Lung (tissue), 12 donors: ENCODE measurements around the gene DFFA. TPM values are rescaled to one million over a fixed set of nuclear protein-coding genes. Genes with fewer than 3 reads are reported as not detected.
"Not testable (repeated sequence)": the region's sequence is repeated elsewhere in the genome, so short reads cannot be mapped to it uniquely, and the experiment has no call there.

Experiments
- ATAC-seq: fragments of 200-7000 bp; cut with Tn5 transposase; one replicate; pipeline ENCODE4 v1.9.1; 2020; ENCODE audit warnings: moderate number of reproducible peaks; ENCODE audit not compliant: insufficient read depth, low FRiP score
- DNase-seq, 3 donors: peaks; one replicate each; pipeline ENCODE4 v3.0.0-alpha.2; 2013 to 2017
- H3K27ac ChIP-seq, 2 donors: one replicate each; pipeline ENCODE4 v1.5.1; 2013; ENCODE audit warnings: mild to moderate bottlenecking in 2 of 2, moderate library complexity in 2 of 2, control low read depth in 1 of 2, inconsistent platforms in 1 of 2, low read depth in 1 of 2, low read length in 1 of 2
- H3K27me3 ChIP-seq, 3 donors: one replicate each; pipeline ENCODE4 v1.5.1; 2013; ENCODE audit warnings: low read length in 2 of 3; ENCODE audit not compliant: control insufficient read depth in 3 of 3, insufficient read depth in 3 of 3
- H3K36me3 ChIP-seq, 4 donors: one replicate each; pipeline ENCODE4 v1.5.1; 2013; ENCODE audit warnings: low read length in 4 of 4, mild to moderate bottlenecking in 1 of 4, moderate library complexity in 1 of 4; ENCODE audit not compliant: control insufficient read depth in 4 of 4, insufficient read depth in 4 of 4
- H3K4me1 ChIP-seq, 5 donors: one replicate each; pipeline ENCODE4 v1.5.1; 2013; ENCODE audit warnings: low read length in 5 of 5, mild to moderate bottlenecking in 2 of 5, moderate library complexity in 1 of 5; ENCODE audit not compliant: control insufficient read depth in 5 of 5, insufficient read depth in 5 of 5
- H3K4me3 ChIP-seq: one replicate; pipeline ENCODE4 v1.5.1; 2013; ENCODE audit warnings: mild to moderate bottlenecking, control low read depth, moderate library complexity
- H3K9ac ChIP-seq, 2 donors: one replicate each; pipeline ENCODE4 v1.5.1; 2013; ENCODE audit warnings: low read length in 2 of 2, control low read depth in 1 of 2; ENCODE audit not compliant: insufficient read depth in 1 of 2
- H3K9me3 ChIP-seq, 4 donors: one replicate each; pipeline ENCODE4 v1.5.1; 2013; ENCODE audit warnings: low read length in 3 of 4, mild to moderate bottlenecking in 1 of 4, moderate library complexity in 1 of 4; ENCODE audit not compliant: control insufficient read depth in 4 of 4, insufficient read depth in 3 of 4
- WGBS, 2 donors: extraction: QIAGEN DNeasy Blood & Tissue Kit; methylation state at CpG; one replicate each; pipeline ENCODE4 v1.1.7; 2013; 5-methylcytosine and 5-hydroxymethylcytosine counted together
- polyA plus RNA-seq, 2 donors: library from polyadenylated mRNA; stranded (reverse); fragments of 200-250 nt; gene quantifications; one replicate each; pipeline ENCODE4 v1.2.1, GENCODE V29; 2013
- total RNA-seq, 2 donors: library from RNA; depleted of rRNA in 1 of 2; stranded (reverse); fragments of >200 nt in 1 of 2; gene quantifications; one replicate each; pipeline ENCODE4 v1.2.1, GENCODE V29; 2014 to 2021
- TF ChIP-seq, protein P1 (sequence below): IDR thresholded peaks from 2 replicates; pipeline ENCODE4 v1.5.1; 2012; ENCODE audit warnings: mild to moderate bottlenecking; ENCODE audit errors: control extremely low read depth, extremely low read depth
- donor health status: control.
- donor health status: control.
- donor health status: Bipolar disorder and iron deficiency.
- donor health status: healthy.
- donor health status: DM: yes; HTN: yes; CAD: no.

Gene DFFA
- total and polyA plus RNA-seq, 4 donors = 13.8 to 37.4 (median 27.1) TPM

DNA sequence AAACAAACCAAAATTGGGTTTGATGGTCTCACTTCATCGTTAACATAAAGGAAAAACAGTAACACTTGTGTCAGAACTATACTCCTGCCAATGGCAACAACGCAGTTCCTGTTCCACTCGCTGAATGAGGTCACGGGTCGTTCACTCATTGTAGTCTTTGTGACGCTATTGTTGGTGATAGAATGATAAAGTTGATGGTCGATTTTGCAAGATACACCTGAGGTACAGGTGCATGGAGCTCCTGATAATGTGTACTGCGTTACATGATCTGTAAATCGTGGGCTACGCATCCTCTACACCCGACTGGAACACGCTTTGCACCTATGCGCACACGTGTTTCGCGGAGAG lies 42.5 kb downstream of the DFFA start:
- Histone ChIP-seq H3K27me3 (no peaks in the 10 kb centered on the region), H3K27ac (peak overlapping the region in 1 of 2 donors; percentile 58), H3K9ac (peak overlapping the region in 1 of 2 donors; percentile 70), H3K9me3 (no peaks in the 10 kb centered on the region), H3K4me3 (no peak overlapping the region), H3K36me3 (peaks cover 0 to under 1% (median 0%) of the 10 kb centered on the region in 4 donors), H3K4me1 (peaks cover 0 to 20% (median 3%) of the 10 kb centered on the region in 5 donors)
- TF ChIP-seq, protein P1, sequence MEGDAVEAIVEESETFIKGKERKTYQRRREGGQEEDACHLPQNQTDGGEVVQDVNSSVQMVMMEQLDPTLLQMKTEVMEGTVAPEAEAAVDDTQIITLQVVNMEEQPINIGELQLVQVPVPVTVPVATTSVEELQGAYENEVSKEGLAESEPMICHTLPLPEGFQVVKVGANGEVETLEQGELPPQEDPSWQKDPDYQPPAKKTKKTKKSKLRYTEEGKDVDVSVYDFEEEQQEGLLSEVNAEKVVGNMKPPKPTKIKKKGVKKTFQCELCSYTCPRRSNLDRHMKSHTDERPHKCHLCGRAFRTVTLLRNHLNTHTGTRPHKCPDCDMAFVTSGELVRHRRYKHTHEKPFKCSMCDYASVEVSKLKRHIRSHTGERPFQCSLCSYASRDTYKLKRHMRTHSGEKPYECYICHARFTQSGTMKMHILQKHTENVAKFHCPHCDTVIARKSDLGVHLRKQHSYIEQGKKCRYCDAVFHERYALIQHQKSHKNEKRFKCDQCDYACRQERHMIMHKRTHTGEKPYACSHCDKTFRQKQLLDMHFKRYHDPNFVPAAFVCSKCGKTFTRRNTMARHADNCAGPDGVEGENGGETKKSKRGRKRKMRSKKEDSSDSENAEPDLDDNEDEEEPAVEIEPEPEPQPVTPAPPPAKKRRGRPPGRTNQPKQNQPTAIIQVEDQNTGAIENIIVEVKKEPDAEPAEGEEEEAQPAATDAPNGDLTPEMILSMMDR = no peak
- DNase-seq (peak in 2 of 3 donors; percentile 20 to 33), ATAC-seq (peak; percentile 13)
- 18 to 25% methylated on average over 16 of the region's 16 CpGs for WGBS, 2 donors

DNA sequence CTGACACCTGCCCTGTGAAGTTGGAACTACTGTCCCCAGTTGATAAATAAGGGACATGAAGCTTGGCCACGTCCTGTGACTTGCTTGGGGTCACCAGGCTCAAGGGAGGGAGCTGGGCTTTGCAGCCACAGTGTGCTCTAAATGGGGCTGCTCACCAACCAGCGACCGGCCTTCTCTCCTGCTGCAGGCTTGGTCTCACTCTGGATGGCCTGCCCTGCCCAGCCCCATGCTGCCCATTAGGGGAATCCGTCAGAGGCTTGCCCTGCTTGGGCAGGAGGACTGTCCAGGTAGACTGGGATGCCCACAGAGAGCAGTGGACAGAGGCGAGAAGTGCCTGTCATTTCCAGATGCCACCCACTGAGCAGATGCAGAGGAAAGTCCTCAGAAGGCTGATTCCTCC lies 43.3 kb downstream of the DFFA start:
- Histone ChIP-seq H3K27me3 (no peaks in the 10 kb centered on the region), H3K4me3 (no peak overlapping the region), H3K27ac (no peak overlapping the region), H3K9me3 (no peaks in the 10 kb centered on the region), H3K4me1 (peaks cover 0 to 26% (median 4%) of the 10 kb centered on the region in 5 donors), H3K9ac (no peak overlapping the region), H3K36me3 (peaks cover 0 to 1% (median 0%) of the 10 kb centered on the region in 4 donors)
- WGBS, 2 donors = 89% methylated on average over 5 of the region's 5 CpGs
- TF ChIP-seq, protein P1 = no peak
- ATAC-seq (no peak), DNase-seq (no peak)

DNA sequence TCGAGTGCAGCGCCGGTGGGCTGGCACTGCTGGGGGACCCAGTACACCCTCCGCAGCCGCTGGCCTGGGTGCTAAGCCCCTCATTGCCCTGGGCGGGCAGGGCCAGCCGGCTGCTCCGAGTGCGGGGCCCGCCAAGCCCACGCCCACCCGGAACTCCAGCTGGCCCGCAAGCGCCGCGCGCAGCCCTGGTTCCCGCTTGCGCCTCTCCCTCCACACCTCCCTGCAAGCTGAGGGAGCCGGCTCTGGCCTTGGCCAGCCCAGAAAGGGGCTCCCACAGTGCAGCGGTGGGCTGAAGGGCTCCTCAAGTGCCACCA lies 45.8 kb downstream of the DFFA start:
- H3K9me3 ChIP-seq, H3K36me3 ChIP-seq, H3K27ac ChIP-seq, H3K9ac ChIP-seq, H3K27me3 ChIP-seq, ATAC-seq, DNase-seq, H3K4me3 ChIP-seq: not testable (repeated sequence)
- peaks cover 0 to 20% (median 4%) of the 10 kb centered on the region in 5 donors for H3K4me1 ChIP-seq
- 94 to 96% methylated on average over 15 to 21 of the region's 21 CpGs for WGBS, 2 donors

DNA sequence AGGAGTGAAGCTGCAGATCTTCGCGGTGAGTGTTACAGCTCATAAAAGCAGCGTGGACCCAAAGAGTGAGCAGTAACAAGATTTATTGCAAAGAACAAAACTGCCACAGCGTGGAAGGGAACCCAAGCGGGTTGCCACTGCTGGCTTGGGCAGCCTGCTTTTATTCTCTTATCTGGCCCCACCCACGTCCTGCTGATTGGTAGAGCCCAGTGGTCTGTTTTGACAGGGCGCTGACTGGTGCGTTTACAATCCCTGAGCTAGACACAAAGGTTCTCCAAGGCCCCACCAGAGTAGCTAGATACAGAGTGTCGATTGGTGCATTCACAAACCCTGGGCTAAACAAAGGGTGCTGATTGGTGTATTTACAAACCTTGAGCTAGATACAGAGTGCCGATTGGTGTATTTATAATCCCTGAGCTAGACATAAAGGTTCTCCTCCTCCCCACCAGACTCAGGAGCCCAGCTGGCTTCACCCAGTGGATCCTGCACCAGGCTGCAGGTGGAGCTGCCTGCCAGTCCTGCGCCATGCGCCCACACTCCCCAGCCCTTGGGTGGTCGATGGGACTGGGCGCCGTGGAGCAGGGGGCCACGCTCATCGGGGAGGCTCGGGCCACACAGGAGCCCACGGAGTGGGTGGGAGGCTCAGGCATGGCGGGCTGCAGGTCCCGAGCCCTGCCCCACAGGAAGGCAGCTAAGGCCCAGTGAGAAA lies 46.3 kb downstream of the DFFA start:
- not testable (repeated sequence) for ATAC-seq, H3K4me3 ChIP-seq, H3K9ac ChIP-seq, H3K27me3 ChIP-seq, H3K36me3 ChIP-seq, H3K27ac ChIP-seq, DNase-seq, H3K9me3 ChIP-seq
- WGBS, 2 donors = 87 to 90% methylated on average over 21 of the region's 21 CpGs
- H3K4me1 ChIP-seq = peaks cover 0 to 15% (median 4%) of the 10 kb centered on the region in 5 donors
